Ishikawa (cell line): ENCODE data around the gene SNED1.

Experiments used
- EP300 ChIP-seq: IDR thresholded peaks from 2 replicates; pipeline ENCODE4 v1.6.1; 2012; ENCODE audit warnings: borderline replicate concordance
- TCF12 ChIP-seq: IDR thresholded peaks from 2 replicates; pipeline ENCODE4 v1.6.1; 2012; ENCODE audit warnings: low read depth
- TEAD4 ChIP-seq: IDR thresholded peaks from 2 replicates; pipeline ENCODE4 v1.6.1; 2012
- YY1 ChIP-seq: IDR thresholded peaks from 2 replicates; pipeline ENCODE4 v1.6.1; 2012; ENCODE audit warnings: low read depth
- ZBTB7A ChIP-seq: IDR thresholded peaks from 2 replicates; pipeline ENCODE4 v1.6.1; 2012; ENCODE audit warnings: low read depth
- TF ChIP-seq, protein P1 (sequence below): IDR thresholded peaks from 2 replicates; pipeline ENCODE4 v1.6.1; 2012; ENCODE audit warnings: low read depth, mild to moderate bottlenecking
- TF ChIP-seq, protein P2 (sequence below): IDR thresholded peaks from 2 replicates; pipeline ENCODE4 v1.6.1; 2012

DNA sequence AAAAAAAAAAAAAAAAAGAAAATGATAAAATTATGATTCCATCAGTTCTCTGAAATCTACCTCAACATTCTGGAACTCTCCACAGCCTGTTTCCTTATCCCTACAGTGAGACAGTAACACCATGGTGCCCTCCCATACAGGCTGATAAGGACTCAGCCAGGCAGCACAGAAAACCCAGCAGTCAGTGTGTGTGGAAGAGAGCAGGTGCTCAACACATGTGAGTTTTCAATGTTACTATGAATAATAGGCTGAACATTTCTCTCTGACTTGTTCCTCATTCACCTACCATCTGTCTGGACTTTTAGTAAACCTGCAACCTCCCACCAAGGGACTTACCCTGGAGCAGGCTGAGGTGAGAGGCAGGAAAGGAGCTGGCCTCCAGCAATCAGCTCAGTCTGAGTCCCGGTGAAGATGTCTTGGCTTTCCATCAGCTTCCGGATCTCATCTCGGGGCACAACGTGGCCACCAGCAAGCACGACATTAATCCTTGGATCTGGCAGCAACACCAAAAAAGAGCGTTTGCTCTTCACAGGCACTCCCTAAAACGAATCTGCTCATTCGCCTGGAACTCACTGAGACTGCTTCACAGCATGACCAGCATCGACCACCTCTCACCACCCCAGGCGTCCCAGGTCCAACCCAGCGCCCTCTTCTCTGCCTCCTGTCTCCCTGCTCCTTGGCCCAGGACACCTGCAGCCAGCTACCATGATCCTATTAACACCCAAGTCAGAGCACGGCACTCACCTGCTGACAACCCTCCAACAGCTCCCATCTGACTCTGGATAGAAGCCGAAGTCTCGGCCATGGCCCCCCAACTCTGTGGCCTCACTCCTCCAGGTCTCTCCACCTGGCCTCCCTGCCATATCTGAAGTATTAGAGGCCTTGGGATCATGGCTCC, 134.4 kb downstream of the SNED1 start:
- TF ChIP-seq, protein P1, sequence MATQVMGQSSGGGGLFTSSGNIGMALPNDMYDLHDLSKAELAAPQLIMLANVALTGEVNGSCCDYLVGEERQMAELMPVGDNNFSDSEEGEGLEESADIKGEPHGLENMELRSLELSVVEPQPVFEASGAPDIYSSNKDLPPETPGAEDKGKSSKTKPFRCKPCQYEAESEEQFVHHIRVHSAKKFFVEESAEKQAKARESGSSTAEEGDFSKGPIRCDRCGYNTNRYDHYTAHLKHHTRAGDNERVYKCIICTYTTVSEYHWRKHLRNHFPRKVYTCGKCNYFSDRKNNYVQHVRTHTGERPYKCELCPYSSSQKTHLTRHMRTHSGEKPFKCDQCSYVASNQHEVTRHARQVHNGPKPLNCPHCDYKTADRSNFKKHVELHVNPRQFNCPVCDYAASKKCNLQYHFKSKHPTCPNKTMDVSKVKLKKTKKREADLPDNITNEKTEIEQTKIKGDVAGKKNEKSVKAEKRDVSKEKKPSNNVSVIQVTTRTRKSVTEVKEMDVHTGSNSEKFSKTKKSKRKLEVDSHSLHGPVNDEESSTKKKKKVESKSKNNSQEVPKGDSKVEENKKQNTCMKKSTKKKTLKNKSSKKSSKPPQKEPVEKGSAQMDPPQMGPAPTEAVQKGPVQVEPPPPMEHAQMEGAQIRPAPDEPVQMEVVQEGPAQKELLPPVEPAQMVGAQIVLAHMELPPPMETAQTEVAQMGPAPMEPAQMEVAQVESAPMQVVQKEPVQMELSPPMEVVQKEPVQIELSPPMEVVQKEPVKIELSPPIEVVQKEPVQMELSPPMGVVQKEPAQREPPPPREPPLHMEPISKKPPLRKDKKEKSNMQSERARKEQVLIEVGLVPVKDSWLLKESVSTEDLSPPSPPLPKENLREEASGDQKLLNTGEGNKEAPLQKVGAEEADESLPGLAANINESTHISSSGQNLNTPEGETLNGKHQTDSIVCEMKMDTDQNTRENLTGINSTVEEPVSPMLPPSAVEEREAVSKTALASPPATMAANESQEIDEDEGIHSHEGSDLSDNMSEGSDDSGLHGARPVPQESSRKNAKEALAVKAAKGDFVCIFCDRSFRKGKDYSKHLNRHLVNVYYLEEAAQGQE = no peak
- TF ChIP-seq, protein P2, sequence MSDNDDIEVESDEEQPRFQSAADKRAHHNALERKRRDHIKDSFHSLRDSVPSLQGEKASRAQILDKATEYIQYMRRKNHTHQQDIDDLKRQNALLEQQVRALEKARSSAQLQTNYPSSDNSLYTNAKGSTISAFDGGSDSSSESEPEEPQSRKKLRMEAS = no peak
- TF ChIP-seq EP300 (no peak), TCF12 (no peak), YY1 (no peak), TEAD4 (no peak), ZBTB7A (no peak)
